Jurkat, Clone E6-1 (cell line): ENCODE data around the gene TMEM51.

Experiments
- DNase-seq: peaks from one replicate; pipeline ENCODE4 v3.0.0-alpha.2; 2011; ENCODE audit warnings: low read depth, low spot score
- H3K4me3 ChIP-seq: 2 replicates; pipeline ENCODE4 v1.5.1; 2011; ENCODE audit warnings: mild to moderate bottlenecking, low read length, control low read depth, moderate library complexity

Gene TMEM51

GRCh38 chr1:15206418-15207030 is 53.0 kb downstream of the TMEM51 start:
- H3K4me3 ChIP-seq, result no peak overlapping the region
- no peak for DNase-seq

GRCh38 chr1:15207031-15207828 is 53.7 kb downstream of the TMEM51 start:
- H3K4me3 ChIP-seq, result no peak overlapping the region
- no peak for DNase-seq

GRCh38 chr1:15207829-15208429 is 54.4 kb downstream of the TMEM51 start:
- no peak for DNase-seq

GRCh38 chr1:15210651-15211375 is 57.3 kb downstream of the TMEM51 start:
- DNase-seq, result no peak
- H3K4me3 ChIP-seq, result no peak overlapping the region

More at GRCh38 chr1:15207829-15208429, 54.4 kb downstream of the TMEM51 start:
- no peak overlapping the region for H3K4me3 ChIP-seq

GRCh38 chr1:15211424-15211823 is 57.9 kb downstream of the TMEM51 start:
- no peak for DNase-seq
- H3K4me3 ChIP-seq, result no peak overlapping the region

GRCh38 chr1:15212216-15212953 is 58.8 kb downstream of the TMEM51 start:
- no peak for DNase-seq
- H3K4me3 ChIP-seq, result no peak overlapping the region

- H3K4me3 ChIP-seq, result no peak overlapping the region
- no peak for DNase-seq
Observed at GRCh38 chr1:15212954-15213291, 59.4 kb downstream of the TMEM51 start.

GRCh38 chr1:15213341-15213821 is 59.8 kb downstream of the TMEM51 start:
- no peak for DNase-seq
- no peak overlapping the region for H3K4me3 ChIP-seq

- no peak for DNase-seq
- no peak overlapping the region for H3K4me3 ChIP-seq
Observed at GRCh38 chr1:15214527-15214926, 61.0 kb downstream of the TMEM51 start.

GRCh38 chr1:15215116-15215515 is 61.6 kb downstream of the TMEM51 start:
- no peak for DNase-seq
- no peak overlapping the region for H3K4me3 ChIP-seq

GRCh38 chr1:15217654-15218053 is 64.1 kb downstream of the TMEM51 start:
- no peak for DNase-seq
- H3K4me3 ChIP-seq, result no peak overlapping the region

- DNase-seq, result no peak
- H3K4me3 ChIP-seq, result no peak overlapping the region
Observed at GRCh38 chr1:15218287-15219279, 65.0 kb downstream of the TMEM51 start.

GRCh38 chr1:15219280-15220023 is 65.9 kb downstream of the TMEM51 start:
- DNase-seq, result no peak
- no peak overlapping the region for H3K4me3 ChIP-seq

- DNase-seq, result no peak
Observed at GRCh38 chr1:15220024-15220392, 66.5 kb downstream of the TMEM51 start.

GRCh38 chr1:15220825-15221431 is 67.4 kb downstream of the TMEM51 start:
- no peak overlapping the region for H3K4me3 ChIP-seq
- no peak for DNase-seq

More at GRCh38 chr1:15220024-15220392, 66.5 kb downstream of the TMEM51 start:
- no peak overlapping the region for H3K4me3 ChIP-seq

- DNase-seq, result no peak
- H3K4me3 ChIP-seq, result no peak overlapping the region
Observed at GRCh38 chr1:15222653-15223303, 69.2 kb downstream of the TMEM51 start.
